RKO (cell line): ENCODE measurements around the gene MASP2.

Source experiments
- DNase-seq: peaks from one replicate; pipeline ENCODE4 v3.0.0-alpha.2; 2016; ENCODE audit warnings: low spot score

MASP2 gene

DNA sequence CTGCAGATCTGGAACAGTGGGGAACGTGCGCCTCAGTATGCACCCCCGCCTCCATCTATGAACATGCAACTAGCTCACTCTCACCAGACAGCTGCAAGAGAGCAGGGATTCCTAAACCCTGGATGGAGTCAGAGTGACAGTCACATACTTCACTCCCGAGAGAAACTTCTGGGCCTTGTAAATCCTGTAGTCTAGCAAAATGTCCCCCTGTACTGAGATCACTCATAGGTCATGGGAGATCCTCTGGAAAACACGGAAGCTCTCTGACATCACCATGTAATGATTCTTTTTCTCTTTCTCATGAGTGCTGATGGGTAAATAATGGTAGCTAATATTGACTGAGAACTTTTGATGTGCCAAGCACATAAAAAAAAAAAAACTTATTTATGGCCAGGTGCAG, 57.9 kb downstream of the MASP2 start:
- DNase-seq = no peak

DNA sequence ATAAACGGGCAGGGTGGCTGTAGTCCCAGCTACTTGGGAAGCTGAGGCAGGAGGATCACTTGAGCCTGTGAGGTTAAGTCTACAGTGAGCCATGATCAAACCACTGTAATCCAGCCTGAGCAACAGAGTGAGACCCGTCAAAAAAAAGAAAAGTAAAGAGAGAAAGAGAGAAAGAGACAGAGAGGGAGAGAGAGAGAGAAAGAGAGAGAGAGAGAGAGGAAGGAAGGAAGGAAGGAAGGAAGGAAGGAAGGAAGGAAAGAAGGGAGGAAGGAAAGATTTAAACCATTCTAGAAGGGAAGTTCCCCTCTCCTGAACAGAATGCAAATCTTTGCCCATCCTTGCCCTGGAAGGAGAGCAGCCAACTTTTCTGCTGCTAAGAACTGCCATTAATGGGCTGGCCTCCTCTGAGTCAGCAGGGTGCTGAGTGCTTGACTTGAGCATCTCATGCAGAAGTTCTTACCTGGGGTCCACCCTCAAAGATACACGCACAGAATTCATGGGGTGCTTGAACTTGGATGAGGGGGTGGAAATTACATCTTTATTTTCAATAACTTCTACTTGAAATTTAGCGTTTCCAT, 59.1 kb downstream of the MASP2 start:
- no peak for DNase-seq

DNA sequence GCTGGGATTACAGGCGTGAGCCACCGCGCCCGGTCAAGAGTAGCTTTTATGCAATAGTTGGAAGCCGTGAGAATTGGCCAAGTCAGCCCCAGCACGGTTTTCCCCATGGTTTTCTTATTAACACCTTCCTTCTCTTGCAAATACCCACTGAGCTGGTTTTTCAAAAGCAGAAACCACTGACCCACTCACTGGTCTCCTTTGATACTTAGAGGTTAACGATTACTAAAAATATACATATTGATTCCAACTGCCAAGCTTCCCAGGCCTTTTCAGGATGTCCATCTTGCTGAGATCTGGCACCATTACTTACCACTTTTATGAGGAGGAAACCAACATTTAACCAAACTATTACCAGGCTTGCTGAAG, 60.5 kb downstream of the MASP2 start:
- no peak for DNase-seq

DNA sequence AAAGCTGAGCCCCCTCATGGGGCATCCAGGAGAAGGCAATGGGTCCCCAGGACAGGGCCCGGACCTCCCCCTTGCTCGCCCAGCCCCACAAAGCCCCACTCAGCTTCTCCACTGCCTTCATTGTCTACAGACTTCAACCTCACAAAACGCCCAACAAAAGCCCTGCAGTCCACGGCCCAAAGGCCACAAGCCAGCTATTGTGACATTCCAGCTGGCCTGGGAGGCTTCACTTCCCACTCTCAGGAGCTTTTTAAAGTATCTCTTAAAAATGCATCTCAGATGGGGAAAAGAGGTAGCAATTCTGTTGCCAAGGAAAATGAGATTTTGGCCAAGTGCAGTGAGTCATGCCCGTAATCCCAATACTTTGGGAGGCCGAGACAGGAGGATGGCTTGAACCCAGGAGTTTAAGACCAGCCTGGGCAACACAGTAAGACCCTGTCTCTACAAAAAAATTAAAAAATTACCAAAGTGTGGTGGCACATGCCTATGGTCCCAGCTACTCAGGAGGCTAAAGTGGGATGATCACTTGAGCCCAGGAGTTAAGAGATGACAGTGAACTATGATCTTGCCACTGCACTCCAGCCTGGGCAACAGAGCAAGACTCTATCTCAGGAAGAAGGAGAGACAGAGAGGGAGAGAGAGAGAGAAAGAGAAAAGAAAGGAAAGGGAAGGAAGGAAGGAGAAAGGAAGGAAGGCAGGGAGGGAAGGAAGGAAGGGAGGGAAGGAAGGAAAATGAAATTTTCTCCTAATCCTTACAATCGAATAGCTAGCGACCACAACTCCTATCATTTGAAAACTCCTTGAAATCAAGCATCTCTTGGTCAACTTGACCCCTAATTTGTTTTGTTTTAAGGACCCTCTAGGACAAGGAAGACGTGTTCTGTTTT, 66.0 kb downstream of the MASP2 start:
- no peak for DNase-seq

DNA sequence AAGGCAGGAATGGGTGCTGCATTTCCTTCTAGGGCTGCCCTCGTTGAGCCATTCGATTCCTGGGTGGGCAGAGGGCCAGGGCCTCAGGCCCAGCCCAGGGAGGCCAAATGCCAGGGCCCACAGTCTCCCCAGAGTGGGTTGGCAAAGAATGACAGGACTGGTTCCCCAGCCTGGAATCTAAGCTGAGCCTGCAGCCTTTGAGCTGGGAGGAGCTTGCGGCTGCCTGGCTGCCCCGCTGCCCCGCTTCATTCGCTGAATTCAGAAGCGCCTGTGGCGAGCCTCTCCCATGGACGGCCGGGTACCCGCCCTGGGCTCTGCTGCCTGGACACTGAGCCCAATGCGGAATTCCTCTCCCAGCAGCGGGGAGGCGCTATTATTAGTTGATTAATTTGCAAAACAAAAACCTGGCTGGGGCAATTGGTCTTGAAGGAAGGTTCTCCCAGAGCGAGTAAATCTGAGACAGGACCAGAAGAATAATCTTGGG, 66.9 kb downstream of the MASP2 start:
- no peak for DNase-seq

DNA sequence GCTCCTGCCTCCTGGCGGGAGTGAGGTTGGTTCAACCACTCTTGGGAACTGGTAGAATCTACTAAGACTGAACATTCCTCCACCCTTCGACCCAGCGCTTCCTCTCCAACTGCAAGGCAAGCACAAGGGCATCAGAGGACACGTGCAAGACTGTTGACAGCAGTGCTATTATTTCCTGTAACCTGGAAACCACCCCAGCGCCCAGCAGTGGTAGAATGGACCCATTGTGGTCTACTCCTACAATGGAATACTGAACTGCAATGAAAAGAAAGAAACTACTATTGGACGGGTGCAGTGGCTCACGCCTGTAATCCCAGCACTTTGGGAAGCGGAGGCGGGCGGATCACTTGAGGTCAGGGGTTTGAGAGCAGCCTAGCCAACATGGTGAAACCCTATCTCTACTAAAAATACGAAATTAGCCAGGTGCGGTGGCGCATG, 67.5 kb downstream of the MASP2 start:
- DNase-seq = no peak

DNA sequence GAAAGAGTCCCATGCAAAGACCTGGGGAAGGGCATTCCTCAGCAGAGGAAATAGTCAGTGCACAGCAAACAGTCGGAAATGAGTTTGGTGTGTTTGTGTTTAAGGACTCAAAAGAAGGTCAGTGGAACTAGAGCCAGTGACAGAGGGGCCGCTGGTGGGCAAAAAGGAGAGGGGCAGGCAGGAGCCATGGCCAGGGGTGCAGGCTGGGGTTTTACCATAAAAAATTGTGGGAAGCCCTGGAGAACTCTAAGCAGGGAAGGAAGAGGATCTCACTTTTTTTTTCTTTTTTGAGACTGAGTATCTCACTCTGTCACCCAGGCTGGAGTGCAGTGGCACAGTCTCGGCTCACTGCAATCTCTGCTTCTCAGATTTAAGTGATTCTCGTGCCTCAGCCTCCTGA, 68.3 kb downstream of the MASP2 start:
- DNase-seq = no peak
